Measurements from ENCODE around the gene DERL2.

DERL2 gene

DNA sequence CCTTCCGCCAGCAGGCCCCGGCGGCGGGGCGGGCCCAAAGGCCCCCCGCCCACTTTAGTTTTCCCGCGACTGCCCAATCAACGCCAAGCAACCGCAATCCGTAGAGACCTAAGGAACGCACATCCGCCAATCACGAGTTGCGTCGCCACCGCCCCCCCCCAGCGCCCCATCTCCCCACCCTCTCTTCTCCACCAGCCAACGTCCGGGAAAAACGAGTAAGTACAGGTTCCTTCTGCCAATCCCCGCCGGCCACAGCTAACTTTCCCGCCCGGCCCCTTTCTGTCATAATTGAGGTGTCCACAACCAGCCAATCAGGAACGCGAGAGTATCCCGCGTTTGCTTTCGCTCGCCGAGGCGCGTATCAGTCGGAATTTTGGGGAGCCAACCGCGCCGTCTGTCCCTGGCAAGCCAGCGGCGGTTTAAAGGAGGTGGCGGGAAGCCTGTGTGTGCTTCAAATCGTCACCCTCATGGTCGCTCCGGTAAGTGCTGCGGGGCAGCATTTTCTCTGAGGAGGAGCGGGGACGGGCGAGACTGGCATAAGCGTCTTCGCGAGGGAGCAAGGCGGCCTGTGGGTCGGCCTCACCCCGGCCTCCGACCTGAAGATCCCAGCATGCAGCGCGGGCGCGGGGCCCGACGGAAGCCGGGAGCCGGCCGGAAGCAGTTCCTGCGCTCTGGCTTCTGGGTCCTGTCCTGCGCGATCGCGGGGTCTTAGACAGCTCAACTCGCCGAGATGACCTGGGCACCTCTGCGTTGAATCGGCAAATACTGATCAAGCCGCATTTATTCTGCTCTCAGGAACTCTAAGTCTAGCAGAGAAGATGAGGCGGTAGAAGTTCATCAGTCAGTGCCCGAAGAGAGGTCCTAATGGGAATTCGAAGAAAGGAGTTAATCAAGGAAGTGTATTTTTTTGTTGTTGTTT, 487 bp upstream of the DERL2 start, which contains the start of gene MIS12:
Gene MIS12 (plus strand): TSS at position 361 of the 919 bp plus-strand sequence. CDS start 2,297 bp downstream, outside the sequence.
- TF ChIP-seq GATA1 (IDR thresholded peaks at IDR 0.05; ENCODE audit: low read depth, low read length) (no peak), POLR2A (IDR thresholded peaks at IDR 0.05; ENCODE audit: low read length) (peak; percentile 95)
- peak; percentile 99 for DNase-seq

DNA sequence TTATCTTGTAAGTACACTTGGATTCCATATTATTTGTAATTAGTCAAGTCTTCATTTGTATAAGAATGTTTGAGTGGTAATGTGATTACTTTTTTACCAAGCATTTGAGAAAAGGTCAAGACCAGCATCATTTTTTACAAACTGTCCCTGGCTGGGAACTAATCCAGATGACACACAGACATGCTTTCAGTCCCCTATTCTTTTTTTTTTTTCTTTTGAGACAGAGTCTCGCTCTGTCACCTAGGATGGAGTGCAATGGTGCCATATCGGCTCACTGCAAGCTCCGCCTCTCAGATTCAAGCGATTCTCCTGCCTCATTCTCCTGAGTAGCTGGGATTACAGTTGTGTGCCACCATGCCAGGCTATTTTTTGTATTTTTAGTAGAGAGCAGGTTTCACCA, 4.5 kb downstream of the DERL2 start:
- DNase-seq: no peak

GRCh38 chr17:5480962-5481361, 5.0 kb downstream of the DERL2 start:
- no peak for DNase-seq
- no peak for TF ChIP-seq GATA1 (IDR thresholded peaks at IDR 0.05; ENCODE audit: low read depth, low read length)
- no peak for TF ChIP-seq POLR2A (IDR thresholded peaks at IDR 0.05; ENCODE audit: low read length)

More for the DNA sequence above, 4.5 kb downstream of the DERL2 start:
- TF ChIP-seq GATA1 (IDR thresholded peaks at IDR 0.05; ENCODE audit: low read depth, low read length) (no peak), POLR2A (IDR thresholded peaks at IDR 0.05; ENCODE audit: low read length) (no peak)

GRCh38 chr17:5478992-5479391, 7.0 kb downstream of the DERL2 start:
- no peak for DNase-seq

GRCh38 chr17:5473906-5474305, 12.1 kb downstream of the DERL2 start:
- no peak for DNase-seq
- TF ChIP-seq GATA1 (IDR thresholded peaks at IDR 0.05; ENCODE audit: low read depth, low read length) (no peak), POLR2A (IDR thresholded peaks at IDR 0.05; ENCODE audit: low read length) (no peak)

More at GRCh38 chr17:5478992-5479391, 7.0 kb downstream of the DERL2 start:
- TF ChIP-seq POLR2A (IDR thresholded peaks at IDR 0.05; ENCODE audit: low read length) (no peak), GATA1 (IDR thresholded peaks at IDR 0.05; ENCODE audit: low read depth, low read length) (no peak)

DNA sequence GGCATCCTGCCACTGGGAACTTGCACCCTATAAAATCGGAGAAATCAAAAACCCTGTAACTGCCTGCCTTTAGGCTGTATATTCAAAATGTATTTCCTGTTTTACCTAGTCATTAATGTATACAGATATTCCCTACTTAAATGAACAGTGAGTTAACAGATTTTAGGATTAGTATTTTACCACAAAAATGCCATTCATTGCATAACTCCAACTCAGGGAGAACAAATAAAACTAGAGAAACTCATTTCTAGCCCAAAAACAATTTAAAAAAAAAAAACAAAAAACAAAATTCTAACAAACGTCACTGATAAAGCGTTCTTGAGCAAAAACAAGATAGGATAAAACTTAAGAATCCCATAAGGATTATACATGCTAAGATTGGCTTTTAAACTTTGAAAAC, 13.5 kb downstream of the DERL2 start:
- TF ChIP-seq POLR2A (IDR thresholded peaks at IDR 0.05; ENCODE audit: low read length) (peak; percentile 5), GATA1 (IDR thresholded peaks at IDR 0.05; ENCODE audit: low read depth, low read length) (no peak)
- no peak for DNase-seq

DNA sequence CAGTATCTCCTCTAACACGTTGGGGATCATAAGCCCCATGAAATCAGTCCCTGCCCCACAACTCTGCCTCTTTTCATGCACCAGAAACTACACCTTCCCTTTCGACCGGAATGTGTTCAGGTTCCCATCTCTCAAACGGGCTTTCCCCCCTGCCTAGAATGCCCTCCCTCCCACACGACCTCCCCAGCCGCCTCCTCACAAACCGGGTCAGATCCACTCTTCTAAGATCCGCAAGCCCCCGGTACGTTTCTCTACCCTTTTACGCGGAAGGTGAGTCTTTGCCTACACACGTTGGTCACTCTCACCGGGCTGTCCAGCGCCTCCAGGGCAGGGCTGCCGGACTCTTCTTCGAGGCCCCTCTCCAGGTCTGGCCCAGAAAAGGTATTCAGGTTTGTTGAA, 17.9 kb downstream of the DERL2 start:
- DNase-seq: peak; percentile 44 to 57

DNA sequence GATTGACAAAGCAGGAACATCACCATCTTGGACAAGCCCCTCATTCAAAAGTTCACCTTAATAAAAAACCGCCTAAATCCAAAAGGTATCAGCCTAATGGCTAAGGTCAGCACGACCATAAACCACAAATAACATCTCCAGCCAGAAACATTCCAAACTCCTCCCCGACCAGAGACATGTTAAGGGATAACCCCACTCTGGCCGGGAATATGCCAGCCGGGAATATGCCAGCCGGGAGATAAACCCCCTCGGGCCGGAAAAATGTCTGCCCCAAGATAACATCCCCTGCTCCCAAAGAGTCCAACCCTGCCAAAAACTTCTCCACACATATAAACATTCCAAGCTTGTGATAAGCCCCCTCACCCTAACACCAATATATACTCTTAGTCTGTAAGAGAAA, 18.6 kb downstream of the DERL2 start:
- TF ChIP-seq POLR2A (IDR thresholded peaks at IDR 0.05; ENCODE audit: low read length): no peak
- no peak for TF ChIP-seq GATA1 (IDR thresholded peaks at IDR 0.05; ENCODE audit: low read depth, low read length)
- DNase-seq: no peak

More for the DNA sequence above, 17.9 kb downstream of the DERL2 start:
- no peak for TF ChIP-seq POLR2A (IDR thresholded peaks at IDR 0.05; ENCODE audit: low read length)
- TF ChIP-seq GATA1 (IDR thresholded peaks at IDR 0.05; ENCODE audit: low read depth, low read length): no peak

DNA sequence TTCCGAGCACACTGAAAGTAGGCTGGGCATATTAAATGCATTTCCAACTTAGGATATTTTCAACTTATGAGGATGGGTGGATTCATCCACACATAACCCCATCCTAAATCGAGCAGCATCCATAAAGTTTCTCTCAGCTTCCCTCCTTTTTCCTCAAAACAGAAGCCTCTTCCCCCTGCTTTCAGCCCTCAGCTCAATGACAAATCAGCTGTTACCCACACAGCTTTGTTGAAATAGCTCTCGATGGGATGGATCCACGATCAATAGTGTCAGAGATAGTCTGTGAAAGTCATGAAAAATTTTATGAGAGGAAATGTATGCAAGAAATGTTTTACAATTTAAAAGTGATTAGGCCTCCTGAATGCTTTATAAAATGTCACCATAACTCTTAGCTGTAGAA, 19.7 kb downstream of the DERL2 start:
- DNase-seq: no peak
- TF ChIP-seq GATA1 (IDR thresholded peaks at IDR 0.05; ENCODE audit: low read depth, low read length): no peak
- no peak for TF ChIP-seq POLR2A (IDR thresholded peaks at IDR 0.05; ENCODE audit: low read length)

GRCh38 chr17:5464717-5465507, 21.1 kb downstream of the DERL2 start:
- no peak for DNase-seq
- TF ChIP-seq GATA1 (IDR thresholded peaks at IDR 0.05; ENCODE audit: low read depth, low read length) (no peak), POLR2A (IDR thresholded peaks at IDR 0.05; ENCODE audit: low read length) (no peak)

GRCh38 chr17:5446786-5447185, 39.2 kb downstream of the DERL2 start:
- no peak for DNase-seq
- TF ChIP-seq POLR2A (IDR thresholded peaks at IDR 0.05; ENCODE audit: low read length) (no peak), GATA1 (IDR thresholded peaks at IDR 0.05; ENCODE audit: low read depth, low read length) (no peak)

DNA sequence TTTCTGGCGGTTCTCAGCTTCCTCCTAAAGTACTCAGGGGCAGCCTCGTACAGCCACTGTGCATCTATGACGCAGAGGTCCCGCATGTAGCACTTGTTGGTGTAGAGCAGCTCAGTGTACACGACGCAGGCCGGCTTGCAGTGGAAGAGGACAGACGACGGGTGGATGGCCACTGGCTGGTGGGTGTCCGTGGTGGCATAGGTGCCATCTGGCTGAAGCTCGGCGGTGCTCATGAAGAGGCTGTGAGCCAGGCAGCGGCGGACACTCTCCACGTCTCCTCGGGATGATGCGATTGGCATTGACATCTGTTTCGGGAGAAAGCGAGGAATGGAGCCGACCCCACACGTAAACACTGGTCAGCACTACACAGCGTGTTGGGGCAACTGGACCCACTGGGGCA, 41.8 kb downstream of the DERL2 start:
- TF ChIP-seq POLR2A (IDR thresholded peaks at IDR 0.05; ENCODE audit: low read length): no peak
- TF ChIP-seq GATA1 (IDR thresholded peaks at IDR 0.05; ENCODE audit: low read depth, low read length): no peak
- no peak for DNase-seq

- no peak for DNase-seq
- no peak for TF ChIP-seq POLR2A (IDR thresholded peaks at IDR 0.05; ENCODE audit: low read length)
- TF ChIP-seq GATA1 (IDR thresholded peaks at IDR 0.05; ENCODE audit: low read depth, low read length): no peak
These were observed 42.2 kb downstream of the DERL2 start for GRCh38 chr17:5443728-5444127.

DNA sequence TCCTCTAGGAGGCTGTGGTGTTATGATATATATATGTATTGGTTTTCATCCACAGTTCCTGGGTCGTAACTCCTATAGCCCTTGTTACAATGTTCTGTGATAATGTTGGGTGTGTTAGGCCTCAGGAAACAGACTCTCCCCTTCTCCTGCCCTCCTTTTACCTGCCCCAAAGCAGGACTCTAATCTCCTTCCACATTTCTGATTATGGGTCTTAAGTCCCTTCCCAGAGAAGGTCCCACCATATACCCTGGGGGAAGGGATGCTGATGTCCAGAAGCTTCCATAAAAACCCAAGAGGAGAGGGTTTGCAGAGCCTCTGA, 46.6 kb downstream of the DERL2 start:
- TF ChIP-seq POLR2A (IDR thresholded peaks at IDR 0.05; ENCODE audit: low read length): no peak
- TF ChIP-seq GATA1 (IDR thresholded peaks at IDR 0.05; ENCODE audit: low read depth, low read length): no peak

More for the DNA sequence above, 46.6 kb downstream of the DERL2 start:
- no peak for DNase-seq
